ENCODE data around the gene PLA2G4A.
"Not testable (repeated sequence)": the region's sequence is repeated elsewhere in the genome, so short reads cannot be mapped to it uniquely, and the experiment has no call there.

Gene PLA2G4A

GRCh38 chr1:186875896-186876835, 47.4 kb downstream of the PLA2G4A start:
- DNase-seq: peak in 1 of 2 experiments; percentile 34

GRCh38 chr1:186878356-186878755, 49.6 kb downstream of the PLA2G4A start:
- DNase-seq: no peak

DNA sequence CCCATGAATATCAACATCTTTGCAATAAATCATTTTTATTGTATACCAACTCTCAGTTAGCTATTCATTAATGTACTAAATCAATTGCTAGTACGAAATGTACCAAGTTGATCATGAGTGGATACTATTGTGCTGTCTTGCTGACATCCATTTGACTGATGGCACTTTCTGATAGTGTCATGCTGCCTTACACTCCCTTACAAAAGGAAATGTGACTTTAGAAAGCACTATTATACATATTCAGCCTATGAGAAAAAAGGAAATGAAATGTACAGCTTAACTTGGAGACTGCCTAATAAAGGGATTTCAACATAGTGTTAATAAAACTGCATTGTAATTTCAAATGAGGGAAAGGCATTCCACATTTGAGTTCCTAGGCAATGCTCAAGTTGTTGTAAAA, 52.2 kb downstream of the PLA2G4A start:
- no peak for DNase-seq

DNA sequence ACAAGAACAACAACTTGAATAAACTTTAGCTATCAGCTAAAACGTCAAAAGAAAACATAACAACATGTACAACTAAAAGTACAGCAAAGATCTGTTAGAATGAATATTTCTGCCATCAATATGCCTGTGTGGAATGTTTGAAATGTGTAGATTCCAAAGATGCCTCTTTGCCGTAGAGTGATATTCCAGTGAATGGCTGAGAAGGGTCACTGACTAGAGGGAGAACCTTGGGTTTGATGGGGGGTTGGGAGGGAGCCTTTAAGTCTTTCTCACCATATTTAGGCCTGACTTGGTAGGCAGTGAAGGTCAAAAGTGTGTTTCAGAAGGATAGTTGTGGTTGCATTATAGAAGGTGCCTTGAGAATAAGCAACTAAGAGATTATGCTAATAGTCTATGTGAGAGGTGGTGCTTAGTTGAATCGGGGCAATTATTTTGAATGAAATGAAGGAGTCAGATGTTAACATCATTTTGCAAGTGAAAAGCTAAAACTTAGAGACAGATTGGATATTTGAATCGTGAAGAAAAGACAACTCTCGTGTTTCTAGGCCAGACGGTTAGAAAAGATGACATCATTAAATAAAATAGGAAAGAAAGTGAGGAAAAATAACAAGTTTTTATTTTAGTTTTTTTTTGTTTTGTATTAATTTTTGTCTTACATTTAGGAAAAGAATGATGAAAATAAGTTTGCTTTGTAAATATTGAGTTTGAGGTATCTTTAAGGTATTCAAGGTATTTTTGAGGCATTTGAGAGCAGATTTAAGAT, 53.8 kb downstream of the PLA2G4A start:
- no peak for DNase-seq

GRCh38 chr1:186884251-186884650, 55.5 kb downstream of the PLA2G4A start:
- DNase-seq: no peak

GRCh38 chr1:186887203-186887602, 58.5 kb downstream of the PLA2G4A start:
- no peak for DNase-seq

GRCh38 chr1:186888367-186888766, 59.6 kb downstream of the PLA2G4A start:
- DNase-seq: no peak

- no peak for DNase-seq
These were observed 64.2 kb downstream of the PLA2G4A start for GRCh38 chr1:186892936-186893335.

DNA sequence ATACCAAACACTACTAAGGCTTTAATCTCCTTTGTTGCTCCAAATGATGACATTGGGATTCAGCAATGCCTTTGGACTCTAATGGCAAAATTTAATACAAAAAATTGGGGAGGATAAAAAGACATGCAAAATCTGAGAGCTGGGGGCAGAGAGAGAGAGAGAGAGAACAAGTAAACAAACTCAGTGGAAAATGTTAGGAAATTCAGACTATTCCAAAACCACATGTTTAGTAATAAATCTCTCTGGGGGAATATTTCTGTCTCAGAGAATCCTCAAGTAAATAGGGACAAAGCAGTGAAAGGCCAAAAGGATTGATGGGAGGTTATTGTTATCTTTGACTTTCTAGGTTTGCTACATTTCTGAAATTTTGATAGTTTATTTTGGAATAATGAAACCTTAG, 65.7 kb downstream of the PLA2G4A start:
- no peak for DNase-seq

DNA sequence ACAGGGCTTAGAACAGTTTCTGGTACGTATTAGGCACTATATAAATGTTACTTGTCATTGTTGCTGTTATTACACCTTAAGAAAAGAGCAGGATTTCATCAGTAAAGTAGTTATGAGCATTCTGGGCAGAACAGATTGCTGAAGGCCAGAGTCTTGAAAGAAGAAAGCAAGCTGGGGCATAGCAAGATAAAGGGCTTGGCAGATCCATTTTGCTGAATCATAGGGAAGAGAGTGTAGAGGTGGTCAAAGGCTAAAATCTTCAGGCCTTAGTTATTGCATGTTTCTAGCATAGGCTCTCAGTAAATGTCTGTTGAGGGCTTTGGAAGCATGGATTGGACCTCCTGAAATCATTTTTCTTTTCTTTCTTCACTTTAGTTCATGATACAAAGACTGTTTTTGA, 67.5 kb downstream of the PLA2G4A start:
- DNase-seq: no peak

- DNase-seq: peak in 1 of 2 experiments; percentile 25
These were observed 68.3 kb downstream of the PLA2G4A start for GRCh38 chr1:186897008-186897407.

- no peak for DNase-seq
These were observed 70.8 kb downstream of the PLA2G4A start for GRCh38 chr1:186899577-186899976.

DNA sequence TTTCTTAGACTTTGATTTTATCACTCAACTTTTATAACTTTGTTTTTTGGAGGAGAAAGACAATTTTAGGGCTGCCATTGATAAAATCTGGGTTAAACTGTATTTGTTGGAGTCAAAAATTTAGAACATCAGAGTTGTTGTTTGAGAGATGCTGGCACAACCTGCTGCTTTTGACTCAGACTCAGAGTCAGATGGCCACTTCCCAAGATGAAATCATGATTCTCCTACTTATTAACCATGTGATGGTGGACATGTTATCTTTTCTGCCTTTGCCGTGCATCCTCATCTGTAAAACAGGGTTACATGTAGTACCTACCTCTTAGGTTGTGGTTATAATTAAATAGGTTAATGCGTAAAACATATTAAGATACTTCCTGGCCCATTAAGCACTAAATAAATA, 71.2 kb downstream of the PLA2G4A start:
- peak in 1 of 2 experiments; percentile 11 for DNase-seq

DNA sequence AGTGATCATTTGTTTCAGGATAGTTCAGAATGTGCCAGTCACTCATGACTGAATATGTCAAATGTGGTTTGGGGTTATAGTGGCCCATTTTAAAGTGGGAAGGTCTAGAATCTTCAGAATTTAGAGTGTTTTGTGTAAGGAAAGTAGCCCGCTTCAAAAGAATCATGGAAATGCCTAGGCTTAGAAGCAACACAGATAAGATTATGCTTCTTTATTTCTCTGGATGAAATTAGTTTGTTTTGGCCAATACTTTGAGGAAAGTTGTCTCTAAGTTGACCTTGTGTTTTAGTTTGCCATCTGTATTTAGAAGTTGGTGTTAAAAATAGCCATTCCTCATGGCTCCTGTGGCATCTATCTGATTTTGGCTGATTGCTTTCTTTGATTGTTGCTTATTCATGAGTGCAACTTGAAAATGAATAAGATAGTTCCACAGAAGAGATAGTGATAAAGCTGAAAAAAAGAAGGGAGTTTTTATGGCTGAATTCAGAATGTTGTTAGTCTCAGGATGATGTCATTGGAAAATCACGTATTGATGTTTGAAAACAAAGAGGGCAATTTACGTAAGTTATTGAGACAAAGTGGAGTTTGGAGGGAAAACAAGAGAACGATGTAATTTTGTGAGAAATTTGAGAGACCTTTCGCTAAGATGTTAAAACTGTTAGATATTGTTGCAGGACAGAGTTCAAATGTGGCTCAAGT, 71.9 kb downstream of the PLA2G4A start:
- DNase-seq: no peak

- no peak for DNase-seq
These were observed 72.9 kb downstream of the PLA2G4A start for GRCh38 chr1:186901631-186902030.

GRCh38 chr1:186903374-186904136, 74.8 kb downstream of the PLA2G4A start:
- DNase-seq: no peak

- DNase-seq: no peak
These were observed 75.6 kb downstream of the PLA2G4A start for GRCh38 chr1:186904361-186904760.

- DNase-seq: no peak
These were observed 76.8 kb downstream of the PLA2G4A start for GRCh38 chr1:186905561-186905960.

DNA sequence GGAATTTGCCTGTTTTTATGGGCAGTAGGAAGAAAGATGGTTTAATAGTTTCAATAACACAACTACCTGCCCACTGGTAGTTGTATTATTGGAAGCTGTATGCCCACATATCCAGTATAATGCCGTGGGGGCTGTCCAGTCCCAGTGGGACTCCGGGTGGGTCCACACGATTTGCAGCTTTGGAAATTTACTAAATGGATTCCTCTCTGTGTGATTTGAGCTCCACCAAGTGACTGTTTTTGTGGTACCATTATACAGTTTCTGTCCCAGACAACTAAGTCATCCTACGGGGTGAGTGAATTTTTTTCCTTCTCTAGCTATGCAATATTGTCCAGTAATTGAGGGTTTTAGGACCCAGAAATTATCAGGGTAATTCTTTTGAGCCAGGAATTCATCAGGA, 86.8 kb downstream of the PLA2G4A start:
- DNase-seq: no peak

DNA sequence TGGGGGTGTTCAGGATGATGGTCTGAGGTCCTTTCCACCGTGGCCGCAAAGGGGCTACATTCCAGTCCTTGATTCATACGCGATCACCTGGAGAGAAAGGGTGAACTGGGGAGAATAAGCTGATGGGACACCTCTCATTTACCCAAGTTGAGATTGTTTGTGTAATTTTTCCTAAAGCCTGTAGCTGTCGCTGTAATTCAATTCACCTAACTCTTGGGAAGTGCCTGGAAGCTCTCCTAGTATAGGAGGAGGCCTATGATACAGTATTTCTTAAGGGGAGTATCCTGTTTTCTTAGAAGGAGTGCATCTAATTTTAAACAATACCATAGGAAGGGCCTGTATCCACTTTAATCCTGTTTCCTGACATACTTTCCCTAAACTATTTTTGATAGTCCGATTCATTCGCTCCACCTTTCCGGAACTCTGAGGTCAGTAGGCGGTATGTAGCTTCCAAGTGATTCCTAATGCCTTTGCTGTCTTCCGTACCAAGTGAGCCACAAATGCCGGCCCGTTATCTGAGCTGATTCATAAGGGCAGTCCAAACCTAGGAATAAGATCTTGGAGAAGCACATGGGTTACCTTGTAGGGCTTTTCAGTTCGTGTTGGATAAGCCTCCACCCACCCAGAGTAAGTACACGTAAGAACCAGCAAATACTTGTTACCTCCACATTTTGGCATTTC, 88.5 kb downstream of the PLA2G4A start:
- DNase-seq: peak in 1 of 2 experiments; percentile 49

DNA sequence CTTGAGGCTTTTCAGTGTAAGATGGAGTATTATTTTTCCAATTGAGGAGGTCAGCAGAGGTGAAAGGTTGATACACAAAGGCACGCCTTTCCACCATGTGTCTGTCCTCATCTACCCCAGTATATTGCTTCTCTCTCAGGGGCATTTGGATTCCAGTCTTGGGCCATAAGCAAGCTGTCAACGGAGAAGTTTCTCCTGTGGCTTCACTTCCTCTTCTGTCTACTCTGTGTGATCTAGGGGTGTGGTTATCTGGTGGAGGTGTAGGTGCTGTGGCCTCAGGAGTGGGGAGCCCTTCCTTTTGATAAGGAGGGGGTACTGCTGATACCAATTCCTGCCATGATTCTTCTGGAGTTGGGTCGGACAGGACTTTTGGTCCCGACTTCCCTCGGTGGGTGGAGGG, 92.6 kb downstream of the PLA2G4A start:
- DNase-seq: not testable (repeated sequence)

- not testable (repeated sequence) for DNase-seq
These were observed 94.1 kb downstream of the PLA2G4A start for GRCh38 chr1:186922814-186923213.

Measured in NCI-H446 (cell line).